Mononuclear cell (primary cell): Measurements from ENCODE around the gene ANKRD42. TPM values are rescaled to one million over a fixed set of nuclear protein-coding genes. Genes with fewer than 3 reads are reported as not detected.

ENCODE experiments used
- H3K27me3 ChIP-seq: 2 replicates; pipeline ENCODE4 v1.6.0; 2011; ENCODE audit warnings: low read length, control low read depth; ENCODE audit not compliant: insufficient read depth
- H3K4me1 ChIP-seq: 2 replicates; pipeline ENCODE4 v1.5.1; 2011; ENCODE audit warnings: mild to moderate bottlenecking, low read length, control low read depth; ENCODE audit not compliant: insufficient read depth
- H3K4me3 ChIP-seq: 2 replicates; pipeline ENCODE4 v1.5.1; 2011; ENCODE audit warnings: mild to moderate bottlenecking, low read length, moderate library complexity
- H3K9me3 ChIP-seq: 2 replicates; pipeline ENCODE4 v1.5.1; 2011; ENCODE audit warnings: low read depth, mild to moderate bottlenecking, control low read depth, low read length
- total RNA-seq: library from RNA; depleted of rRNA; stranded (reverse); fragments of >200 nt; gene quantifications from one replicate; pipeline ENCODE4 v1.2.3, GENCODE V29; 2012

ANKRD42 gene
- total RNA-seq, 1 donor: 5.8 TPM

DNA sequence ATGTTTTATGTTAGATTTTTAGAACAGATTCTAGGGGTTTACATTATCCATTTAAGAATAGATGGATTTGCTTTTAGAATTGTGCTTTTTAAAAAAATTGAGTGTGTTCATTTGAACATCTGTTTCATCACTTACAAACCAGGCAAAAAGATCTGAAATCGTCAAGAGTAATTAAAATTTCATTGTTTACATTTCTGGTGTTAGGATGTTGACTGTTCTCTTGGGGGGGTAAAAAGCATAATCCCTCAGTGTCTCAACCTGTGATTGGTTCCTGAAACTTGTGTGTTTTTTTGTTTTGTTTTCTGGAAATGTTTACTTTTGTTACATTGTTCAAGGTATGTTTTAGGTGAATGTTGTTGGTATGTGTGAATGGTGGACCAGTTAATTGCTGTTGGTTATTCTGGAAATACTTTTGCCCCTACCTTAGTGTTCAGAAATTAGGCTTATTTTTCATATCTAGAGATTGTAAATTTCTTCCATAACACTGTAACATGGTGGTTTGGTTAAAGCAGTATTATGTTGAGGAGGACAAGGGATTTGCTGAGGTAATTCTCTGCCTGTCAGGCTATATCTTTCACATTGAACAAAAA, 31.8 kb upstream of the ANKRD42 start:
- peaks cover 31% of the 10 kb centered on the region for H3K4me1 ChIP-seq
- no peaks in the 10 kb centered on the region for H3K27me3 ChIP-seq
- no peaks in the 10 kb centered on the region for H3K9me3 ChIP-seq
- no peak overlapping the region for H3K4me3 ChIP-seq

DNA sequence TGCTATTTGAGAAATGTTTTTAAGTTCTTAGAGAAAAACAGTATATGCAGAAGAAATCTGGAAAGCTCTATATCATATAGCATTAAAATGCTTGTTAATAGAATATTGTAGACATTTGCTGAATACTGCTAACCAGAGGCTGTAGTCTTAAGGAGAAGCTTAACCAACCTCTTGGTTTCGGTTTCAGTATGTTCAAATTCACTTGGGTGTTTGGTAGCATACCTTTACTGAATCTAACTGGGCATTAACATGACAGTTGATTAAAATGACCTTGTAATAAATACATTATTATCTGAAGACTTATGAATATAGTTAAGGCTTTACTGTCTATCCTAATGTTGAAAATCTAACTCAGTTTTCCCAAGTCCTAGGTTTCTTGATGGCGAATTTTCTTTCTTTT, 31.1 kb upstream of the ANKRD42 start:
- Histone ChIP-seq H3K27me3 (no peaks in the 10 kb centered on the region), H3K4me3 (no peak overlapping the region), H3K4me1 (peaks cover 31% of the 10 kb centered on the region), H3K9me3 (no peaks in the 10 kb centered on the region)

DNA sequence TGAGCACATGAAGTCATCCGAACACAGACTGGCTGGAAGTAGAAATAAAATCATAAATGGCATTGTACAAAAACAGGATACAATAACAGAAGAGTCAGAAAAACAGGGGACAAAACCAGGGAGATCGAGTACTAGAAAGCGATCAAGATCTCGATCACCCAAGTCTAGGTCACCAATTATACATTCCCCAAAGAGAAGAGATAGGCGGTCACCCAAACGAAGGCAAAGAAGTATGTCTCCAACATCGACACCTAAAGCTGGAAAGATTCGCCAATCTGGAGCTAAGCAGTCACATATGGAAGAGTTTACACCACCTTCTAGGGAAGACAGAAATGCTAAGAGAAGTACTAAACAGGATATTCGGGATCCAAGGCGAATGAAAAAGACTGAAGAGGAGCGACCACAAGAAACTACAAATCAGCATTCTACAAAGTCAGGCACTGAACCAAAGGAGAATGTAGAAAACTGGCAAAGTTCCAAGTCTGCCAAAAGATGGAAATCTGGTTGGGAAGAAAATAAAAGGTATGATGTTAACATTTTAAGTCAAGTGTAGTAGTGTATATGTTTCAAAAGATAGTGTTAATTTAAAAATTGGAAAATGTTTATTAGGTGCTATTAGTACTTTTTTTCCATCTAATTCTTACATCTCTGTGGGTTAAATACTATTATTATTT, 27.2 kb upstream of the ANKRD42 start:
- peaks cover 43% of the 10 kb centered on the region for H3K4me1 ChIP-seq

DNA sequence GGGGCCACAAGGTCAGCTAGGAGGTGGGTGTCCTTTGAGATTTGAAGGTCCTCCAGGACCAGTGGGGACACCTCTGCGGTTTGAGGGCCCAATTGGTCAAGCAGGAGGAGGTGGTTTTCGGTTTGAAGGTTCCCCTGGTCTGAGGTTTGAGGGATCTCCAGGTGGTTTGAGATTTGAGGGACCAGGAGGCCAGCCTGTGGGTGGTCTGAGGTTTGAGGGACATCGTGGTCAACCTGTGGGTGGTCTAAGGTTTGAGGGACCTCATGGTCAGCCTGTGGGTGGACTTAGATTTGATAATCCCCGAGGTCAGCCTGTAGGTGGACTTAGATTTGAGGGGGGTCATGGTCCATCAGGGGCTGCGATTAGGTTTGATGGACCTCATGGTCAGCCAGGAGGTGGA, 24.8 kb upstream of the ANKRD42 start:
- Histone ChIP-seq H3K27me3 (no peaks in the 10 kb centered on the region), H3K9me3 (no peaks in the 10 kb centered on the region), H3K4me1 (peaks cover 50% of the 10 kb centered on the region), H3K4me3 (no peak overlapping the region)

More for the DNA sequence above, 27.2 kb upstream of the ANKRD42 start:
- Histone ChIP-seq H3K27me3 (no peaks in the 10 kb centered on the region), H3K4me3 (no peak overlapping the region), H3K9me3 (no peaks in the 10 kb centered on the region)

DNA sequence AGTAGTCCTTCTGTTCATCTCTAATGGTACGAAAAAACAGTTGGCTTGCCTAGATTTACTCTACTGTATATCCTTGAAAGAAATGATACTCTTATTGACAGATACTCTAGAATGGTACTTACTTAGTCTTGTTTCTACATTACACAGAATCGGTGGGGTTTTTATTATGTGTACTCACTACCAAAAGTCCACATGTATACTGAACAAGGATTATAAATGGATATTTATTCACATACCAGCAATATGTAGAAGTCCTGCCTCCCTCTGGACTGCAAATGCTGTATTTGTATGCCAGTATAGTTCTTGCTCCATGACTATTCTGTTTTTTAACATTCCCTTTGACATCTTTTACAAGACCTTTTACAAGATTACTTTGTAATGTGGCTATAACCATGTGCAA, 22.6 kb upstream of the ANKRD42 start:
- H3K9me3 ChIP-seq: no peaks in the 10 kb centered on the region
- peaks cover 69% of the 10 kb centered on the region for H3K4me1 ChIP-seq
- H3K4me3 ChIP-seq: no peak overlapping the region
- no peaks in the 10 kb centered on the region for H3K27me3 ChIP-seq

DNA sequence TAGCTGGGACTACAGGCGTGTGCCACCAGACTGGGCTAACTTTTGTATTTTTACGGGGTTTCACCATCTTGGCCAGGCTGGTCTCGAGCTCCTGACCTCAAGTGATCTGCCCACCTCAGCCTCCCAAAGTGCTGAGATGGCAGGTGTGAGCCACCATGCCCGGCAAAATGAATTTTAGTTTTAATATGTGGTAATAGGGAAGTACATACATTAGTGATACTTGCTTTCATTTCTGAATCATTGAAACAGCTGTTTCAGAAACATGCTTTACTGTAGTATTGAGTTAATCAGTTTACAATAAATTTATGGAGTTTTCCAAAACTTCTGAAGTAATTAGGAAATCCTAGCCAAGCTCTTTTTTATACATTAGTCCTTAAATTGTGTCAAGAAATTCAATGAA, 21.0 kb upstream of the ANKRD42 start:
- H3K9me3 ChIP-seq: no peaks in the 10 kb centered on the region
- H3K4me3 ChIP-seq: no peak overlapping the region
- H3K27me3 ChIP-seq: no peaks in the 10 kb centered on the region
- peaks cover 72% of the 10 kb centered on the region for H3K4me1 ChIP-seq

DNA sequence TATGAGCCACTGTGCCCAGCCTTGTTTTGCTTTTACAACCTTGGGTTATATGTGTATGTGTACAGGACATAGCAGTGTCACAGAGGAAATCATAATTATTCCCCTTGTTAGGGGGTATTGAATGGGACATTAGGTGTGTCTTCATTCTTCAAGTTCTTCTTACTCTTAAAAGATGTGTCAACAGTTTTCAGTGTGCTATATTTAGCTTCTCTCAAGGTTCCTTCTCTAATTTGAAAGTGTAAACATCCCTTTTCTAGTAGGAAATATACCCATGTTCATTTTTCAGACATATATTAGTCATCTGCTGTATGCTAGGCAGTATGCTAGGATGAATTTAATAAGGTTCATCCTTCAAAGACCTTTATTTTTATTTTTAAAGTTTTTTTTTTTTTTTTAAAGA, 19.5 kb upstream of the ANKRD42 start:
- H3K9me3 ChIP-seq: no peaks in the 10 kb centered on the region
- no peak overlapping the region for H3K4me3 ChIP-seq
- peaks cover 62% of the 10 kb centered on the region for H3K4me1 ChIP-seq
- H3K27me3 ChIP-seq: no peaks in the 10 kb centered on the region

DNA sequence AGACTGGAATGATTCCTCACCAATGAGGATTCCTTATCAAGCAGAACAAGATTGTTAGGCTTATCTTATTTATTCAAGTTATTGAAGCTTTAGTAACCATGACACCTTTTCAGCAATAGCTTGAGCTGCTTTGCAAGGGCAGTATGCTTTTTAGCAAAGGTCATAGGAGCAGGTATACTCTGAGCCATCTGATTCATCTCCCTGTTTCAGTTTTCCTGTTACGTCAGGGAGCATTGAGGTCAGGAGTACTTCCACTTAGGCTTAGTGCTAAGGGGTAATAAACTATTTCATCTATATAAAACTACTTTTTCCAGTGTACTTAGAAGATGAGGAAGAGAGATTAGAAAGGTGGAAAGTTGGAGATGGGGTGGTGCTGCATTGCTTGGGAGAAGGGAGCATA, 17.7 kb upstream of the ANKRD42 start:
- Histone ChIP-seq H3K9me3 (no peaks in the 10 kb centered on the region), H3K4me3 (no peak overlapping the region), H3K4me1 (peaks cover 46% of the 10 kb centered on the region), H3K27me3 (no peaks in the 10 kb centered on the region)

DNA sequence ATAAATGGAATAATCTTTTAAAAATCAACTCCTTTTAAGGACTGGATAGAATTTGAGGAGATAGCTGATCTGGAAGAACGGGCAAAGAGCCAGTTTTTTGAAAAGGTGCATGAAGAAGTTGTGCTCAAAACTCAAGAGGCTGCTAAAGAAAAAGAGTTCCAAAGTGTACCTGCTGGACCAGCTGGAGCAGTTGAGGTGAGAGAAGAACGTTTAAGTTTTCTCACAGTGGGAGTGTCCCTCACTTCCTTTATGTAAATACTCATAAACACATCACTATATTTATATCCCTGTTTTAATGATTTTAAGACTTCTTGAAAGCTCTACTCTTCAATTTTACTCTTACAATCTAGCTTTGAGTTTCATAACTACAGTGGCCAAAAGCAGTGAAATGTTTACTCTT, 11.7 kb upstream of the ANKRD42 start:
- Histone ChIP-seq H3K27me3 (no peaks in the 10 kb centered on the region), H3K4me3 (no peak overlapping the region), H3K9me3 (no peaks in the 10 kb centered on the region), H3K4me1 (no peaks in the 10 kb centered on the region)

DNA sequence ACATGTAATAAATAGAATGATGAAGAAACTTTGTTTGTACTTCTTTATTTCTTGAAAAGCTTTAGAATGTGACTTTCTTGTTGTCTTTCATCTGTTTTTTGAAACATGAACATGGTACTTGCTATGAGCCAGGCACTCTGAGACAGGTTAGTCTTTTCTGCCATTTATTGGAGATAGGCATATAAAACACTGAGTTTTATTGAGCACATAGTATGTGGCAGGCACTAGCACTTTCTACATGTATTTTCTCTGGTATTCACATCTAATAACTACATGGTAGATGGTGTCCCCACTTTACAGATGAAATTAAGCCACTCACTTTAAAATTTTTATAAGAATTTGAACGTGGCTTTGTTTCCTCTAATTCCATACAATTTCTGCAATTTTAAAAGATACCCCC, 7.7 kb upstream of the ANKRD42 start:
- Histone ChIP-seq H3K9me3 (no peaks in the 10 kb centered on the region), H3K4me3 (no peak overlapping the region), H3K27me3 (no peaks in the 10 kb centered on the region)

DNA sequence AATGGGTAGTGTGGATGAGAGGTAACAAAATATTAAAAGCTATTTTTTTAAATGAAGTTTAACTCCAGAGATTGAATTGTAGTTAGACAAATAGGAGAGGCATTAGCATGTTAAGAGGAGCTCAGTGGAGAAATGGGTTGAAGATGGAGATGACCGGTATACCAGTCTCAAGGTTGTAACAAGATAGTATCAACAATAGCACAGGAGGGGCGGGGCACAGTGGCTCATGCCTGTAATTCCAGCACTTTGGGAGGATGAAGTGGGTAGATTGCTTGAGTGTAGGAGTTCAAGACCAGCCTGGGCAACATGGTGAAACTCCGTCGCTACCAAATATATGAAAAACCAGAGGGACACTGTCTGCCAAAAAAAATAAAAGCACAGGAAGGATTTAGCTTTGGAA, 6.0 kb upstream of the ANKRD42 start:
- H3K27me3 ChIP-seq: no peaks in the 10 kb centered on the region
- H3K9me3 ChIP-seq: no peaks in the 10 kb centered on the region
- H3K4me3 ChIP-seq: no peak overlapping the region
- peaks cover 7% of the 10 kb centered on the region for H3K4me1 ChIP-seq

More for the DNA sequence above, 7.7 kb upstream of the ANKRD42 start:
- H3K4me1 ChIP-seq: no peaks in the 10 kb centered on the region

DNA sequence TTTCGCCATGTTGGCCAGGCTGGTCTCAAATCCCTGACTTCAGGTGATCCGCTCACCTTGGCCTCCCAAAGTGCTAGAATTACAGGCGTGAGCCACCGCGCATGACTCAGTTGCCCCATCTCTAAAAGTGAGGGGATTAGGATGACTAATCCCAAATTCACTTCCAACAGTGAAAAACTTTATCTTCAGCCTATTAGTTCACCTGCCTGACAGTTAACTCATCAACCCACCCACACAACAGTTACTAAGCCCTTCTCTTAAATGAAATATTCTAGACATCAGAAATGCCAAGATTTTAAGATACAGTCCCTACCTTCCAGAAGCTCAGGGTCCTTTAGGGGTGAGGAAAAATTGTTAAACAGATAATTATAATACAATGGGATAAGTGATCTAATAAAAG, 2.0 kb upstream of the ANKRD42 start:
- no peaks in the 10 kb centered on the region for H3K9me3 ChIP-seq
- H3K4me3 ChIP-seq: no peak overlapping the region
- no peaks in the 10 kb centered on the region for H3K27me3 ChIP-seq
- peaks cover 30% of the 10 kb centered on the region for H3K4me1 ChIP-seq

DNA sequence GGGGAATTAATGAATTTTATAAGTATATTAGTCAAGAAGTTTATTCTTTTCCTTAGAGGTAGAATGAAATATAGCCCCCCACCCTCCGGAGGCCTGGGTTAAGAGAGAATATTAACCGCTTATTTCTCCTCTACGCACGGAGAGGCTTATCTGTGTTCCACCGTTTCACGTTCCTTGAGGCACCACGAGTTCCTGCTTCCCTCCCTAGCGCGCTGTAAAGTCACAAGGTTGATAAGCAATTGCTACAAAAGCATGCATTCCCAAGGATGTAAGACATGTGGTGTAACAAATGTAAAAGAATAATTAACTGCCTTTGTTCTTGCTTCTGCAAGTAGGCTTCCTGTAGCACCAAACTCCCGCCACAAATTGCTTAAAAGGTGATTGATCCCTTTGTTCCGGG, 1.5 kb upstream of the ANKRD42 start:
- peaks cover 30% of the 10 kb centered on the region for H3K4me1 ChIP-seq
- H3K9me3 ChIP-seq: no peaks in the 10 kb centered on the region
- H3K27me3 ChIP-seq: no peaks in the 10 kb centered on the region
- H3K4me3 ChIP-seq: no peak overlapping the region

DNA sequence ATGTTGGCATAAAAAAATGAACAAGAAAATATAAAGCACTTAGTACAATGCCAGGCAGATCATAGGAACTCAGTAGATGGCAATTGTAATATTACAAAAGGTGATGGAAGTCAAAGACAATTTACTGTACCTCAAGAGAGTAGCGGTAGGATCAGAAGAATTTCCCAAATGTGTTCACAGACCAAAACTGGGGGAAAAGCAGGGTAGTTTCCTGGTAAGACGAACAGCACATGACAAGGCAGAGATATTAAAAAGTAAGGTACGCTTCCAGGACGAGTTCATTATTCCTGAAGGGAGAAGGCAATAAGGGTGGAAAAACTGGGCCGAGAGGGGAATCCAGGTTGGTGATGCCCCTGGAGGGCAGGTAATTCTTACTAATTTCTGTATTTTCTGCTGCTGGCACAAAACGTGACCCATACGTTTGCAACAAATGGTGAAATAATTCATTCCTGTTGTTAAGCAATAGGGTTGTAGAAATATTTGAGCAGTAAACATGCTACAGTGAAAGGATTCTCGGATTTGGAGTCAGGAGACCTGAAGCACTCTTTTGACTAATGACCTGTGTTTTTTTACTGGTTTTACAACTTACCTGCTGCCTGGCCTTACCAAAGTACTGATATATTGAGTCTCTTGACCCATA, 786 bp upstream of the ANKRD42 start:
- no peaks in the 10 kb centered on the region for H3K27me3 ChIP-seq
- H3K4me3 ChIP-seq: peak overlapping the region; percentile 66
- no peaks in the 10 kb centered on the region for H3K9me3 ChIP-seq
- H3K4me1 ChIP-seq: peaks cover 30% of the 10 kb centered on the region

DNA sequence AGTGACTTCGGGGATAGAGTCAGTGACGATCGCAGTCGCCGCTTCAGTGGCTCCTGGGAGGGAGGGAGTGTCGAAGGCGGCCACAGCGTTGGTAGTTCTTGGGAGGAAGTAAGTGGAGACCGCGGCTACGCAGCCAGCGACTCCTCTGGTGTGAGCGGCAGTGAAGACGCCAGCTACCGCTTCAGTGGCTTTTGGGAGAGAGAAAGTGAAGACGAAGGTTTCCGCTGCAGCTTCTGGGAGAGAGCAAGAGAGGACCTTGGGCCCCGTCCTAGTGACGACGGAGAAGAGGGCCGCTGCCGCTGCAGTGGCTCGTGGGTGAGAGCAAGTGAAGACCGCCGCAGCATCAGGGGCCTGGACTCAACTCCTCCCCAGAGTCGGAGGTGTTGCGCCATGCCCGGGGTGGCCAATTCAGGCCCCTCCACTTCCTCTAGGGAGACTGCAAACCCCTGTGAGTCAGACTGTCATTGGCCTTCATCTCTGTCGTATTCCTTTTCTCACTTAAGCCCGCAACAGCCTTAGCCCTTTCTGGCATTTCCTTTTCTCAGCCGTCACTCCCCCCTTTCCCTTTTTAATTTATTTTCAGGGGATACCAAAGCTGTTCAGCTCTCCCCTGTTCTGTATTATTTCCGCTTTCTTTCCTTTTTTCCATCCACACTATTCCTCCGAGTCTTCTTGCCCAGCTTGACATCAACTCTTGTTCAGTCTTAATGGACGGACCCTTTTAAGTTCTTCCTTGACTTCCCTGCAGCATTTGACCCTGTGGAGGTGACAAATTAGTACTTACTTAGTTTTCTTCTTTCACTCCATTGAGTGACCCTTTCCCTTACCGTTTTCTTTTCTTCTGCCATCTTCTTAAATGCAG, 1.0 kb downstream of the ANKRD42 start:
- peaks cover 30% of the 10 kb centered on the region for H3K4me1 ChIP-seq
- H3K9me3 ChIP-seq: no peaks in the 10 kb centered on the region
- H3K27me3 ChIP-seq: no peaks in the 10 kb centered on the region
- peak overlapping the region; percentile 66 for H3K4me3 ChIP-seq
